K562 (cell line): ENCODE results near the gene UPF1. TPM values are rescaled to one million over a fixed set of nuclear protein-coding genes. Genes with fewer than 3 reads are reported as not detected.

Source experiments
- ARNT ChIP-seq, 2 experiments: fragments of 450-650 bp; IDR thresholded peaks; 2 replicates each; pipeline ENCODE4 v1.6.1; 2016; ENCODE audit warnings: mild to moderate bottlenecking in 1 of 2
- RBM14 ChIP-seq: fragments of 200-400 bp; formaldehyde crosslinking; IDR thresholded peaks from 2 replicates; pipeline ENCODE4 v1.6.1; 2018; ENCODE audit warnings: low read depth, mild to moderate bottlenecking, low read length, moderate library complexity, borderline replicate concordance; ENCODE audit not compliant: insufficient read depth
- ZKSCAN1 ChIP-seq: fragments of 150-350 bp; IDR thresholded peaks from 2 replicates; pipeline ENCODE4 v1.6.1; 2016; ENCODE audit warnings: low read depth, low read length
- ZNF324 ChIP-seq: fragments of 250-450 bp; sonication (Bioruptor Pico); IDR thresholded peaks from 2 replicates; pipeline ENCODE4 v1.4.0; 2020; ENCODE audit warnings: mild to moderate bottlenecking
- polyA plus RNA-seq, 8 experiments: library from polyadenylated mRNA; depleted of rRNA in 4 of 8; stranded (reverse) in 5 of 8; unstranded in 3 of 8; fragments of >200 nt; fragmentation: Nextera tagmentation in 2 of 8; fragmentation: Illumina TruSeq in 1 of 8; extraction: Ambion mirVana in 2 of 8; extraction: Trizol in 1 of 8; gene quantifications; 2 replicates each; pipeline versions ENCODE4 v1.2.1 to v1.2.3, GENCODE V29; 2011 to 2014; ENCODE audit warnings: inconsistent platforms in 1 of 8, missing spikeins in 1 of 8
- total RNA-seq, 7 experiments: library from RNA; depleted of rRNA in 6 of 7; stranded (reverse); fragments of >200 nt in 6 of 7; fragmentation: Illumina TruSeq in 2 of 7; extraction: Trizol in 2 of 7; gene quantifications; 2 replicates each; pipeline versions ENCODE4 v1.2.1 to v1.2.3, GENCODE V29; 2011 to 2021; ENCODE audit warnings: low replicate concordance in 1 of 7
- TF ChIP-seq, protein P1 (sequence below): fragments of 250-450 bp; sonication (Bioruptor Pico); IDR thresholded peaks from 2 replicates; pipeline ENCODE4 v1.4.0; 2020; ENCODE audit warnings: mild to moderate bottlenecking, moderate library complexity, borderline replicate concordance
- TF ChIP-seq, protein P2 (sequence below): fragments of 450-650 bp; IDR thresholded peaks from 2 replicates; pipeline ENCODE4 v1.6.1; 2017; ENCODE audit warnings: antibody characterized with exemption
- TF ChIP-seq, protein P3 (sequence below): fragments of 450-650 bp; conservative IDR thresholded peaks from 2 replicates; pipeline ENCODE4 v1.6.1; 2016; ENCODE audit warnings: missing genetic modification characterization, low read depth, mild to moderate bottlenecking, control low read depth, missing compliant biosample characterization
- TF ChIP-seq, protein P4 (sequence below), 2 experiments: fragments of 450-650 bp in 1 of 2; sonication (generic) in 1 of 2; formaldehyde crosslinking; conservative IDR thresholded peaks; 2 replicates each; pipeline versions ENCODE4 v1.4.0 to v1.8.1; 2020 to 2022; ENCODE audit warnings: mild to moderate bottlenecking in 1 of 2, missing genetic modification reagents in 1 of 2

Gene UPF1
- total and polyA plus RNA-seq, 9 of the 15 experiments (the other 6 are each of a cell fraction or from before 2014, with no cell fraction given), result 0.34 to 103 (median 27.9) TPM

DNA sequence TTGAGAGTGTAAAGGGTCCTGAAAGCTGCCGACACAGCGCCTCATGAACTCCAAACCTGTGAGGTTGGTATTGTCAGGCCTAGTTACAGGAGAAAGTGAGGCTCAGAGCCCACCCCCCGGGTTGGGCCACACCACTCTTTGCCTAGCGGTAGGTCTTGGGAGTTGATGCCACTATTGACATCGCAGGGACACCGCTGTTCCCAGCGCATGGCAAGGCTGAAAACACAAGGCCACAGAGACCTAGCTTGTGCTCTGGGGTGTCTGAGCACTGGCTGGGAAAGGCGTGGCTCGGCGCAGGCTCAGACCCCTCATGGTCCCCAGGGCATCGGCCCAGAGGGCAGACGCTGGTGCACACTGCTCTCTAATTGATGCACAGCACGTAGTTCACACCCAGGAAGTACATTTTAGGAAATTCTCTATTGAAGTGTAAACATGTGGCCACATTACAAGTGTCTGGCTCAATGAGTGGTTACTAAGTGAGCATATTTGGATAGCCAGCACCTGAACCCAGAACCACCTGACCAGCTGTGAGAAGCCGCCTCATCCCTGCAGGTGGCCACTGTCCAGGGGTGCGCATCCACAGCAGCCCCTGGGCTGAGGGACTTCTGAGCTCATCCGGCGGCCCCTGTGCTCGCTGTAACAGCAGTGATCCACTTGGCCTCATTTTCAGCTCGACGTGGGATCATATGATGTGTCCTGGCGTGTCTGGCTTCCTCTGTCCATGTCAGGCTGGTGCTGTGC, 27.3 kb downstream of the UPF1 start (continued):
- TF ChIP-seq, protein P1, sequence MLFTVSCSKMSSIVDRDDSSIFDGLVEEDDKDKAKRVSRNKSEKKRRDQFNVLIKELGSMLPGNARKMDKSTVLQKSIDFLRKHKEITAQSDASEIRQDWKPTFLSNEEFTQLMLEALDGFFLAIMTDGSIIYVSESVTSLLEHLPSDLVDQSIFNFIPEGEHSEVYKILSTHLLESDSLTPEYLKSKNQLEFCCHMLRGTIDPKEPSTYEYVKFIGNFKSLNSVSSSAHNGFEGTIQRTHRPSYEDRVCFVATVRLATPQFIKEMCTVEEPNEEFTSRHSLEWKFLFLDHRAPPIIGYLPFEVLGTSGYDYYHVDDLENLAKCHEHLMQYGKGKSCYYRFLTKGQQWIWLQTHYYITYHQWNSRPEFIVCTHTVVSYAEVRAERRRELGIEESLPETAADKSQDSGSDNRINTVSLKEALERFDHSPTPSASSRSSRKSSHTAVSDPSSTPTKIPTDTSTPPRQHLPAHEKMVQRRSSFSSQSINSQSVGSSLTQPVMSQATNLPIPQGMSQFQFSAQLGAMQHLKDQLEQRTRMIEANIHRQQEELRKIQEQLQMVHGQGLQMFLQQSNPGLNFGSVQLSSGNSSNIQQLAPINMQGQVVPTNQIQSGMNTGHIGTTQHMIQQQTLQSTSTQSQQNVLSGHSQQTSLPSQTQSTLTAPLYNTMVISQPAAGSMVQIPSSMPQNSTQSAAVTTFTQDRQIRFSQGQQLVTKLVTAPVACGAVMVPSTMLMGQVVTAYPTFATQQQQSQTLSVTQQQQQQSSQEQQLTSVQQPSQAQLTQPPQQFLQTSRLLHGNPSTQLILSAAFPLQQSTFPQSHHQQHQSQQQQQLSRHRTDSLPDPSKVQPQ (CRISPR knock-in tag), result no peak
- TF ChIP-seq, protein P2, sequence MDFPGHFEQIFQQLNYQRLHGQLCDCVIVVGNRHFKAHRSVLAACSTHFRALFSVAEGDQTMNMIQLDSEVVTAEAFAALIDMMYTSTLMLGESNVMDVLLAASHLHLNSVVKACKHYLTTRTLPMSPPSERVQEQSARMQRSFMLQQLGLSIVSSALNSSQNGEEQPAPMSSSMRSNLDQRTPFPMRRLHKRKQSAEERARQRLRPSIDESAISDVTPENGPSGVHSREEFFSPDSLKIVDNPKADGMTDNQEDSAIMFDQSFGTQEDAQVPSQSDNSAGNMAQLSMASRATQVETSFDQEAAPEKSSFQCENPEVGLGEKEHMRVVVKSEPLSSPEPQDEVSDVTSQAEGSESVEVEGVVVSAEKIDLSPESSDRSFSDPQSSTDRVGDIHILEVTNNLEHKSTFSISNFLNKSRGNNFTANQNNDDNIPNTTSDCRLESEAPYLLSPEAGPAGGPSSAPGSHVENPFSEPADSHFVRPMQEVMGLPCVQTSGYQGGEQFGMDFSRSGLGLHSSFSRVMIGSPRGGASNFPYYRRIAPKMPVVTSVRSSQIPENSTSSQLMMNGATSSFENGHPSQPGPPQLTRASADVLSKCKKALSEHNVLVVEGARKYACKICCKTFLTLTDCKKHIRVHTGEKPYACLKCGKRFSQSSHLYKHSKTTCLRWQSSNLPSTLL, result no peak
- TF ChIP-seq, protein P3, sequence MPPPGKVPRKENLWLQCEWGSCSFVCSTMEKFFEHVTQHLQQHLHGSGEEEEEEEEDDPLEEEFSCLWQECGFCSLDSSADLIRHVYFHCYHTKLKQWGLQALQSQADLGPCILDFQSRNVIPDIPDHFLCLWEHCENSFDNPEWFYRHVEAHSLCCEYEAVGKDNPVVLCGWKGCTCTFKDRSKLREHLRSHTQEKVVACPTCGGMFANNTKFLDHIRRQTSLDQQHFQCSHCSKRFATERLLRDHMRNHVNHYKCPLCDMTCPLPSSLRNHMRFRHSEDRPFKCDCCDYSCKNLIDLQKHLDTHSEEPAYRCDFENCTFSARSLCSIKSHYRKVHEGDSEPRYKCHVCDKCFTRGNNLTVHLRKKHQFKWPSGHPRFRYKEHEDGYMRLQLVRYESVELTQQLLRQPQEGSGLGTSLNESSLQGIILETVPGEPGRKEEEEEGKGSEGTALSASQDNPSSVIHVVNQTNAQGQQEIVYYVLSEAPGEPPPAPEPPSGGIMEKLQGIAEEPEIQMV, result no peak
- TF ChIP-seq ARNT (IDR thresholded peaks at IDR 0.05), result no peak
- TF ChIP-seq, protein P4, sequence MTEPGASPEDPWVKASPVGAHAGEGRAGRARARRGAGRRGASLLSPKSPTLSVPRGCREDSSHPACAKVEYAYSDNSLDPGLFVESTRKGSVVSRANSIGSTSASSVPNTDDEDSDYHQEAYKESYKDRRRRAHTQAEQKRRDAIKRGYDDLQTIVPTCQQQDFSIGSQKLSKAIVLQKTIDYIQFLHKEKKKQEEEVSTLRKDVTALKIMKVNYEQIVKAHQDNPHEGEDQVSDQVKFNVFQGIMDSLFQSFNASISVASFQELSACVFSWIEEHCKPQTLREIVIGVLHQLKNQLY (CRISPR knock-in tag; conservative IDR thresholded peaks at IDR 0.05), result no peak
- TF ChIP-seq RBM14, result no peak
- no peak for TF ChIP-seq ZKSCAN1
- no peak for TF ChIP-seq ZNF324 (CRISPR knock-in tag)
- TF ChIP-seq, all 486 proteins: peak for 0
